Stimulated activated CD8-positive, alpha-beta memory T cell treated with anti-CD3 and anti-CD28 coated beads, Interleukin-7, amount 100 ng/mL, for 24 hours (primary cell): ENCODE results near the gene STON2.
"Not testable (repeated sequence)": the region's sequence is repeated elsewhere in the genome, so short reads cannot be mapped to it uniquely, and the experiment has no call there.

Experiments
- DNase-seq: peaks from one replicate; pipeline ENCODE4 v3.0.0-alpha.2; 2020; ENCODE audit warnings: low read depth

STON2 gene

DNA sequence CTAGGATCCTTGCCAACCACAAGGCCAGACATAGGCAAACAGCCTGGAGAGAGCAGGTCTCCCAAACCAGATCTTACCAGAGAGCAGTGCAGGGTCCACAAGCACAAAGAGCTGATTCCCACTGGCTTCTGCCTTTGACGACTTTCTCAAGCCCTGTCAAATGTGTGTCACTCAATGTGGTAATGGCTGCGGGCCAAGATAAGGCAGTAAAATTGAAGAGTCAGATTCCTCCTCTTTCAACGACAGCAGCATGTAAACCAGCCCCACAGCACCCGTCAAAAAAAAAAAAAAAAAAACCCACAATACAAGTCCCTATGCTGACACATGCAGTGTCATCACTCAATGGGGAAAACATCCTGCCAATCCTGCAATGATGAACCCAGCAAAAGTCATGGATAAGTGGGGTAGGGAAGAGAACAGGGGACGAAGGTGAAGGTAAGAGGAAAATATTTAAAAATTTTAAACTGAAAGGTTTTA is at the start of gene STON2:
TSS of gene STON2 (minus strand) at position 123 of the 477 bp plus-strand sequence. CDS start 1,942 bp downstream, outside the sequence.
- DNase-seq = no peak

- no peak for DNase-seq
These were observed 49.5 kb upstream of the STON2 start for GRCh38 chr14:81449576-81449975.

GRCh38 chr14:81449114-81449513 is 49.0 kb upstream of the STON2 start:
- no peak for DNase-seq

GRCh38 chr14:81447021-81447764 is 47.1 kb upstream of the STON2 start:
- no peak for DNase-seq

- no peak for DNase-seq
These were observed 46.3 kb upstream of the STON2 start for GRCh38 chr14:81446279-81447007.

GRCh38 chr14:81441626-81442134 is 41.6 kb upstream of the STON2 start:
- DNase-seq = no peak

DNA sequence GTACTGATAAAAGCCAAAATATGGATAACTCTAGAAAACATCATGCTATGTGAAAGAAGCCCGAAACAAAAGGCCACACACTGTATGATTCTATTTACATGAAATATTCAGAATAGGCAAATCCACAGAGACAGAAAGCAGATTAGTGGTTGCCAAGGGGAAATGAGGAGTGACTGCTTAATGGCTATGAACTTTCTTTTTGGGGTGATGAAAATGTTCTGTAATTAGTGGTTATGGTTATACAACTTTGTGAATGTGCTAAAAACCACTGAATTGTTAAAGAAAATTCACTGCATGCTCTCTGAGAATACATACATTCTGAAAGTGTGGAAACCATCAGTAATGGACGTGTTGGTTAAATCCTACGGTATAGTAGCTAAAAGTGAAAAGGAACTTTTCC is 39.9 kb upstream of the STON2 start:
- no peak for DNase-seq

GRCh38 chr14:81437244-81437643 is 37.1 kb upstream of the STON2 start:
- DNase-seq = no peak

- DNase-seq = no peak
These were observed 36.4 kb upstream of the STON2 start for GRCh38 chr14:81436296-81437138.

DNA sequence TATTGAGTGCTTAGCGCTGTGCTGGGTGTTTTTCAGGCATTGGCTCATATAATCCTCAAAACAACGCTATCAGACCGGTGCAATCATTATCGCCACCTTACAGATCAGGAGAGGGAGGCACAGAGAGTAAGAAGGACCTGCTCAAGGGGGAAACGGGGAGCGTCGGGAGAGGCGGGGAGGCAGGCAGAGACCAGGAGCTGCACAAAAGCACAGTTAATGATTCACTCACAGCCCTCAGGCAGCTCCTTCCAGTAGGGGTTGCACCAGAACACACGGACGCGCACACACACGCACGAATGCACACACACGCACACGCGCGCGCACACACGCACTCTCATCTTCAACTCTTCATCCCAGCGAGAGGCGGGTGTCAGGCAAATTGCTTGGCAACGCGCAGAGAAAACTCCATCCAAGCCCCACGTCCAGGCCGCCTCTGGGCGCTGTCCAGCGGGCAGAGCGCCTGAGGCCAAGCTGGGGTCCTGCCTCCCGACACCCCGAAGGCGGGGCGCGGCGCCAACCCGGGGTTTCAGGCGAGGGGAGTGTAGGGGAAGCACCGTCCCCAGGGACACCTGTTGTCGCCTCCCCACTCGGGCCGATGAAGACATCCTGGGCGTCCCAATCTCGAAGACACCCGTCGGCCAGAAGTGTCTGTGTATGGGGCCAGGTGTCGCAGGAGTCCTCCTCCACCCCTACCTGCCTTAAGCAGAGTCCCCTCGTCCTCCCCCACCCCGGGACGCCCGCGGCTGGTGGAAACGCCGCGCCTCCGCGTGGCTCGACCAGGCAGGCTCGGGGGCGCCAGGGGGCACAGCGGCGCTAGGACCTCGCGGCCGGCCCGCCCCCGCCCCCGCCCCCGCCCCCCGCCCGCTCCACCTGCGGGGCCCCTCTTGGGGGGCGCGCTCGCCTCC is 35.5 kb upstream of the STON2 start:
- no peak for DNase-seq

DNA sequence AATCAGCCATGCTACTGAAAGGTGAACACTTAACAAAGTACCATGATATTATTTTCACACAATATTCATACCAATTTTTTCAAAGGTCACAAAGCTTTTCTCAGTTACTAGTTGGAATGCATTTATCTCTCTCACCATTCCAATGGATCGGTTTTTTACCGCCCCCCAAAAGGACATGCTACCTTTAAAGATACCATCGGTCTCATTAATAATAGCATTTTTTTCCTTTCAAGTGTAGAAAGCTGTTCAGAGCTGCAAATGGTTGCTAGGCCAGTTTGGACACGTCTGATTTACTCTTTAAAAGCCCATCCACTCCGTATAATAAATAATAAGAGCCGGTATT is 34.9 kb upstream of the STON2 start:
- no peak for DNase-seq

DNA sequence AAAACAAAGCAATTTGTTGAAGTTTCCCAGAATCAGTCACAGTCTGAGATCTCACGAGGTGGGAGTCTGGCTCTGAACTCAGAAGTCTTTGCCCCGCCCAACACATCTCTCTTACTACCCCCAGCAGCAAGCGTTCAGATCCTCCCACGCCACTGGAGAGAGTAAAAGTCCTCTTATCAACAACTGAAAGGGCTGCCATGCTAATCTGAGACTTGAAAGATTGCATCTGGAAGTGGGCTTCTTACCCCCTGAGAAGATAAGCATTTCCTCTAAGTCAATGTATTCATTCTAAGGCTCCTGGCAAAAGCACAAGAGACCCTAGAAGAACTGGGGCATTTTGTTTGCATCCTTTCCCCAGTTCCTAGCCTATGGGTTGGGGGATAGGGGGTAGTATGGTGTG is 34.1 kb upstream of the STON2 start:
- no peak for DNase-seq

DNA sequence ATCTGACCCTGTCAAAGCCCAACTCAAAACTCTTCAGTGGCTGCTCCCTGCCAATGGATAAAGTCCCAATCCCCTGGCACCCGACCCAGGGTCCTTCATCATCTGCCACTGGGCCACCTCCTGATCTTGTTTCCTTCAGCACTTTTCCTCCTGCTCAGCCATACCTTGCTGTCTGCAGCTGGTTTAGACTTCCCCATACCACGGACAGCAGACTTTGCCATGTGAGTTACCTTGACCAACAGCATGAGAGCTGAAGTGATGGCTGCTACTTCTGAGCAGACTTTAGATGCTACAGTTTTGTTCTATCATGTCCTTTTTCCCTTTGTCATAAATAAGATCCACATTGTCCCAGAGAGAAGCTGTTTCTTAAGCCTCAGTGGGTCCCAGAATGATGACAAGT is 33.3 kb upstream of the STON2 start:
- DNase-seq = no peak

DNA sequence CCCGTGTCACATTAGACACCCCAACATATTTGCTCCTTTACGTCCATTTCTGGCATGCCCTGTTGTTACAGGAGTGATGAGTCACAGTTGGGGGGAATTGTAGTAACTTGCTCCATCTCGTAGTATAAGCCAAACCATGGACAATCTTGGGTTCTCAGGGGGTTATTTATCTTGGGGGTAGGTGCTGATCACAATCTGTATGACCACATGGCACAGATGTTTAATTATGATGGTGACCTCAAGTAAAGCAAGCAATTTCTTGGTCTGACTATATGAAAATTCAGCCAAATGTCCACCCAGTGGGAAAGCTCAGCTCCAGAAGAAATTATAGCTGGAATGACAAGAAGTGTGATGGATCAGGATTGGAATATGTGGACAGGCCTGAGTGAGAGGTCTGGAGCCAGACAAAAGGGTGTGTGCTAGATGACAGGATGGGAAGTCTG is 32.1 kb upstream of the STON2 start:
- DNase-seq = no peak

- no peak for DNase-seq
These were observed 30.1 kb upstream of the STON2 start for GRCh38 chr14:81430235-81430634.

GRCh38 chr14:81429749-81430148 is 29.6 kb upstream of the STON2 start:
- not testable (repeated sequence) for DNase-seq

GRCh38 chr14:81429028-81429427 is 28.9 kb upstream of the STON2 start:
- no peak for DNase-seq

DNA sequence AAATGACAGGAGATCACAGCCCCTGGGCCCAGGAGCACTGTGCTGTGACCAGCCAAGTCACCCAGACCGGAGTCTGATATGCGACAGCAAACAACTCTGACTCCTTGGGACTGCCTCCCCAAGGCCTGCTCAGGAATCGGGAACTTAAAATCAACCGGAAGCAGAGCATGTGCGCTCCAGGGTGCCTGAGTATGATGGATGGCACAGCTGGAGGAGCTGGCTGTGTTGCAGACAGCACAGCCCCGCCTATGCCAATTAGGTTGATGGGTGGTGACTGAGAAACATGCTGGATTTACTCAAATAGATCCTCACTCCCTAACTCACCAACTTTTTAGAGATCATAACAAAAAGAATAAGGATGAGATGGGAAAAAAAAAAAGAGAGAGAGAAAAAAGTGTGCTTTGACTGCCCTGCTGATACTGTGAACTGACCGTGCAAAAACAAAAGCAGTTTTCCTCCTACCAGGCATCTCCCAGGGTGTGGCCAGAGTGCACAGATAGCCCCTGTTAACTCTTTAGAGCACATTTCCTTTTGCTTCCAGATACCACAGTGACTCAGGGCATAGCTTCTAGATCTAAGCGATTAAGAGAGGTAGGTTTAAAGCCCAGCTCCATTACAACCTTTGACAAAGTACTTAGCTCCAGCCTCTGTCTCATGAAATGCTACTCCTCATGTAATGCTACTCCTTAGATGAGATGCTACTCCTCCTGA is 27.4 kb upstream of the STON2 start:
- DNase-seq = no peak

GRCh38 chr14:81423504-81423903 is 23.4 kb upstream of the STON2 start:
- DNase-seq = no peak

GRCh38 chr14:81418057-81418790 is 18.1 kb upstream of the STON2 start:
- no peak for DNase-seq
